ENCODE measurements around the gene CHRNA3.
"Not testable (repeated sequence)": the region's sequence is repeated elsewhere in the genome, so short reads cannot be mapped to it uniquely, and the experiment has no call there.

Gene CHRNA3

GRCh38 chr15:78621810-78622402 is 1.1 kb upstream of the CHRNA3 start:
- intact Hi-C loops (cut with DNase I) = no loop called here

GRCh38 chr15:78620021-78620526 is 722 bp downstream of the CHRNA3 start:
- intact Hi-C loops (cut with DNase I) = no loop called here
- DNase-seq = peak in 20 of 42 donors; percentile 6 to 69 (median 49)

More at GRCh38 chr15:78621810-78622402, 1.1 kb upstream of the CHRNA3 start:
- peak in 4 of 42 donors; percentile 15 to 24 (median 18) for DNase-seq

- DNase-seq = peak in 4 of 42 donors; percentile 13 to 30 (median 23)
- intact Hi-C loops (cut with DNase I) = loop anchor here (5.0 kb wide), 1 partner anchor 88 kb away; no protein-coding TSS in a partner anchor
Measured at GRCh38 chr15:78619022-78619950, 1.5 kb downstream of the CHRNA3 start.

GRCh38 chr15:78618490-78618934 is 2.3 kb downstream of the CHRNA3 start:
- intact Hi-C loops (cut with DNase I) = loop anchor here (5.0 kb wide), 1 partner anchor 89 kb away; no protein-coding TSS in a partner anchor
- peak; percentile 69 to 98 (median 90) for DNase-seq

- intact Hi-C loops (cut with DNase I) = loop anchor here (5.0 kb wide), 1 partner anchor 89 kb away; no protein-coding TSS in a partner anchor
- DNase-seq = peak in 2 of 42 donors; percentile 32 to 40
Measured at GRCh38 chr15:78618064-78618463, 2.7 kb downstream of the CHRNA3 start.

GRCh38 chr15:78617516-78617915 is 3.3 kb downstream of the CHRNA3 start:
- intact Hi-C loops (cut with DNase I) = loop anchor here (5.0 kb wide), 1 partner anchor 90 kb away; no protein-coding TSS in a partner anchor
- peak in 3 of 42 donors; percentile 7 to 37 (median 21) for DNase-seq

- peak in 3 of 42 donors; percentile 8 to 37 (median 26) for DNase-seq
- intact Hi-C loops (cut with DNase I) = loop anchor here (5.0 kb wide), 1 partner anchor 90 kb away; no protein-coding TSS in a partner anchor
Measured at GRCh38 chr15:78617076-78617475, 3.7 kb downstream of the CHRNA3 start.

- intact Hi-C loops (cut with DNase I) = loop anchor here (5.0 kb wide), 1 partner anchor 91 kb away; no protein-coding TSS in a partner anchor
- DNase-seq = peak in 4 of 42 donors; percentile 4 to 37 (median 23)
Measured at GRCh38 chr15:78616506-78616905, 4.3 kb downstream of the CHRNA3 start.

GRCh38 chr15:78615151-78615589 is 5.6 kb downstream of the CHRNA3 start:
- intact Hi-C loops (cut with DNase I) = loop anchor here (5.0 kb wide), 1 partner anchor 92 kb away; no protein-coding TSS in a partner anchor

GRCh38 chr15:78614021-78614420 is 6.8 kb downstream of the CHRNA3 start:
- intact Hi-C loops (cut with DNase I) = no loop called here
- DNase-seq = no peak

More at GRCh38 chr15:78615151-78615589, 5.6 kb downstream of the CHRNA3 start:
- DNase-seq = peak in 4 of 42 donors; percentile 18 to 35 (median 32)

GRCh38 chr15:78609551-78609950 is 11.2 kb downstream of the CHRNA3 start:
- DNase-seq; intact Hi-C loops (cut with DNase I): not testable (repeated sequence)

GRCh38 chr15:78605680-78606079 is 15.1 kb downstream of the CHRNA3 start:
- intact Hi-C loops (cut with DNase I) = no loop called here
- no peak for DNase-seq

GRCh38 chr15:78605201-78605600 is 15.6 kb downstream of the CHRNA3 start:
- intact Hi-C loops (cut with DNase I) = no loop called here

GRCh38 chr15:78604420-78604819 is 16.4 kb downstream of the CHRNA3 start:
- intact Hi-C loops (cut with DNase I) = no loop called here
- DNase-seq = no peak

More at GRCh38 chr15:78605201-78605600, 15.6 kb downstream of the CHRNA3 start:
- peak in 1 of 42 donors; percentile 22 for DNase-seq

- DNase-seq = no peak
- intact Hi-C loops (cut with DNase I) = no loop called here
Measured at GRCh38 chr15:78603467-78603866, 17.3 kb downstream of the CHRNA3 start.

- no peak for DNase-seq
- intact Hi-C loops (cut with DNase I) = no loop called here
Measured at GRCh38 chr15:78599189-78599588, 21.6 kb downstream of the CHRNA3 start.

- intact Hi-C loops (cut with DNase I) = no loop called here
- DNase-seq = no peak
Measured at GRCh38 chr15:78598348-78598747, 22.4 kb downstream of the CHRNA3 start.

- intact Hi-C loops (cut with DNase I) = no loop called here
Measured at GRCh38 chr15:78597583-78597982, 23.2 kb downstream of the CHRNA3 start.

GRCh38 chr15:78574944-78575343 is 45.9 kb downstream of the CHRNA3 start:
- intact Hi-C loops (cut with DNase I) = no loop called here
- no peak for DNase-seq

More at GRCh38 chr15:78597583-78597982, 23.2 kb downstream of the CHRNA3 start:
- no peak for DNase-seq

All from head of caudate nucleus (tissue), 42 donors.